Spleen (tissue), 7 donors: ENCODE data around the gene HPGD.

Experiments used
- CTCF ChIP-seq, 11 experiments: fragments of 200-600 bp in 7 of 11; fragments of 450-650 bp in 4 of 11; sonication (generic) in 4 of 11; IDR thresholded peaks in 8 of 11; conservative IDR thresholded peaks in 3 of 11; 1 replicate in 7 of 11; 2 replicates in 4 of 11; pipeline versions ENCODE4 v1.4.0 to v1.8.0; 2016 to 2021; ENCODE audit warnings: antibody characterized with exemption in 11 of 11, inconsistent platforms in 4 of 11, mild to moderate bottlenecking in 1 of 11
- POLR2A ChIP-seq, 3 donors: fragments of 450-650 bp; IDR thresholded peaks; one replicate each; pipeline ENCODE4 v1.5.1; 2017; ENCODE audit warnings: antibody characterized with exemption in 3 of 3, mild to moderate bottlenecking in 1 of 3
- donor health status: DM: no; HTN: no; CAD: no; lungs with moderate emphysema.
- donor health status: DM: no; HTN: no; CAD: no.
- donor health status: DM: no; HTN: no; CAD: no.

GRCh38 chr4:174479140-174479539 lies 43.1 kb downstream of the HPGD start:
- TF ChIP-seq CTCF (IDR thresholded peaks at IDR 0.05 in 8 of 11, conservative IDR thresholded peaks at IDR 0.05 in 3 of 11): no peak
- TF ChIP-seq POLR2A (IDR thresholded peaks at IDR 0.05): no peak
